Endodermal cell (in vitro differentiated cells): ENCODE measurements around the gene NDST4. TPM values are rescaled to one million over a fixed set of nuclear protein-coding genes. Genes with fewer than 3 reads are reported as not detected.

ENCODE experiments used
- DNase-seq: peaks from one replicate; pipeline ENCODE4 v3.0.0-alpha.2; 2017
- H3K27ac ChIP-seq: 2 replicates; pipeline ENCODE4 v1.5.1; 2013; ENCODE audit warnings: mild to moderate bottlenecking, low read depth, low read length, moderate library complexity
- H3K27me3 ChIP-seq: 2 replicates; pipeline ENCODE4 v1.6.1; 2013; ENCODE audit warnings: mild to moderate bottlenecking, low read length, moderate library complexity; ENCODE audit not compliant: insufficient read depth, control insufficient read depth, poor library complexity, severe bottlenecking
- H3K36me3 ChIP-seq: 2 replicates; pipeline ENCODE4 v1.7.0; 2013; ENCODE audit warnings: mild to moderate bottlenecking, low read length, moderate library complexity; ENCODE audit not compliant: control insufficient read depth, insufficient read depth
- H3K4me1 ChIP-seq: one replicate; pipeline ENCODE4 v1.7.0; 2013; ENCODE audit warnings: low read length; ENCODE audit not compliant: control insufficient read depth, insufficient read depth
- H3K4me3 ChIP-seq: 2 replicates; pipeline ENCODE4 v1.5.1; 2013; ENCODE audit warnings: mild to moderate bottlenecking, low read length, moderate library complexity
- H3K9ac ChIP-seq: 2 replicates; pipeline ENCODE4 v1.6.1; 2013; ENCODE audit warnings: mild to moderate bottlenecking, low read length, moderate library complexity; ENCODE audit not compliant: poor library complexity, severe bottlenecking; ENCODE audit errors: extremely low read depth
- H3K9me3 ChIP-seq: 2 replicates; pipeline ENCODE4 v1.6.1; 2013; ENCODE audit warnings: mild to moderate bottlenecking, low read length, moderate library complexity; ENCODE audit not compliant: control insufficient read depth
- H3K27ac Mint-ChIP-seq: 2 replicates; pipeline ENCODE4 v1.8.0; 2020; ENCODE audit warnings: mixed read lengths
- H3K27me3 Mint-ChIP-seq: 2 replicates; pipeline ENCODE4 v1.8.0; 2021; ENCODE audit warnings: mild to moderate bottlenecking, mixed read lengths; ENCODE audit not compliant: insufficient read depth
- H3K36me3 Mint-ChIP-seq: 2 replicates; pipeline ENCODE4 v1.8.0; 2020; ENCODE audit warnings: low read depth, mixed read lengths
- H3K4me1 Mint-ChIP-seq: 2 replicates; pipeline ENCODE4 v1.8.0; 2020; ENCODE audit warnings: mixed read lengths
- H3K4me3 Mint-ChIP-seq: 2 replicates; pipeline ENCODE4 v1.8.0; 2020; ENCODE audit warnings: mild to moderate bottlenecking, moderate library complexity, mixed read lengths
- H3K9me3 Mint-ChIP-seq: 2 replicates; pipeline ENCODE4 v1.8.0; 2020; ENCODE audit warnings: mild to moderate bottlenecking, mixed read lengths
- WGBS, 2 experiments: methylation state at CpG; one replicate each; pipeline versions ENCODE4 v1.1.5 to v1.1.7; 2013; ENCODE audit warnings: missing lambda C conversion rate in 2 of 2, mixed read lengths in 1 of 2; ENCODE audit not compliant: insufficient coverage in 1 of 2, insufficient read length in 1 of 2; 5-methylcytosine and 5-hydroxymethylcytosine counted together
- total RNA-seq, 2 donors: library from RNA; stranded (reverse); fragmentation: NEBNext Ultra II Directional in 1 of 2; extraction: Animal tissue kit (Norgen Biotek cat#: 25700) in 1 of 2; gene quantifications; 2 replicates in 1 of 2; 3 replicates in 1 of 2; pipeline ENCODE4 v1.2.1, GENCODE V29; 2021
- TF ChIP-seq, protein P1 (sequence below): fragments of 200-600 bp; sonication (generic); conservative IDR thresholded peaks from 2 replicates; pipeline ENCODE4 v1.5.0; 2021; ENCODE audit warnings: antibody characterized with exemption, mild to moderate bottlenecking

NDST4 gene
- total RNA-seq, 2 donors from 2014 or later = 0.31 TPM; not detected in 1

DNA sequence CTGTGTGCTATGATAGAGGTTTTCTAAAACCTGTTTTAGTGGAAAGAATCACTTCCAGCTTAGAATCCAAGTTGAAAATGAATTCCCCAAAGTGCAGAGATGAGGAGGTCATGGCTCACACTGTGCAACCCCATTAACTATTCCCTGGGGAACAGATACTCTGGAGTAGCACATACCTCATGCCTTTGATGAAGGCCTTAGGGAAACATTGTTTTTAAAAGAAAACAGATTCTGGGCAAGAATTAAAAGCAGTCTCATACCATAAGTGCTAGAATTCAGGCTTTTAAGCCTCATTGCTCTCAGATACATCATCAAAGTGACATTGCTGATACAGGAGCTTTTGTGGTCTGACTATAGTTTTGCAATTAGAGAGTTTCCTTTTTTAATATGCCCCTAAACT is 115.1 kb downstream of the NDST4 start:
- Histone ChIP-seq H3K4me1 (no peaks in the 10 kb centered on the region), H3K27ac (no peak overlapping the region), H3K27me3 (no peaks in the 10 kb centered on the region), H3K4me3 (no peak overlapping the region), H3K9ac (no peak overlapping the region), H3K9me3 (no peaks in the 10 kb centered on the region), H3K36me3 (no peaks in the 10 kb centered on the region)
- Mint-ChIP-seq H3K4me3 (no peak overlapping the region), H3K9me3 (no peaks in the 10 kb centered on the region), H3K27ac (no peak overlapping the region), H3K36me3 (no peaks in the 10 kb centered on the region), H3K27me3 (no peaks in the 10 kb centered on the region), H3K4me1 (no peaks in the 10 kb centered on the region)
- TF ChIP-seq, protein P1, sequence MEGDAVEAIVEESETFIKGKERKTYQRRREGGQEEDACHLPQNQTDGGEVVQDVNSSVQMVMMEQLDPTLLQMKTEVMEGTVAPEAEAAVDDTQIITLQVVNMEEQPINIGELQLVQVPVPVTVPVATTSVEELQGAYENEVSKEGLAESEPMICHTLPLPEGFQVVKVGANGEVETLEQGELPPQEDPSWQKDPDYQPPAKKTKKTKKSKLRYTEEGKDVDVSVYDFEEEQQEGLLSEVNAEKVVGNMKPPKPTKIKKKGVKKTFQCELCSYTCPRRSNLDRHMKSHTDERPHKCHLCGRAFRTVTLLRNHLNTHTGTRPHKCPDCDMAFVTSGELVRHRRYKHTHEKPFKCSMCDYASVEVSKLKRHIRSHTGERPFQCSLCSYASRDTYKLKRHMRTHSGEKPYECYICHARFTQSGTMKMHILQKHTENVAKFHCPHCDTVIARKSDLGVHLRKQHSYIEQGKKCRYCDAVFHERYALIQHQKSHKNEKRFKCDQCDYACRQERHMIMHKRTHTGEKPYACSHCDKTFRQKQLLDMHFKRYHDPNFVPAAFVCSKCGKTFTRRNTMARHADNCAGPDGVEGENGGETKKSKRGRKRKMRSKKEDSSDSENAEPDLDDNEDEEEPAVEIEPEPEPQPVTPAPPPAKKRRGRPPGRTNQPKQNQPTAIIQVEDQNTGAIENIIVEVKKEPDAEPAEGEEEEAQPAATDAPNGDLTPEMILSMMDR = no peak
- no peak for DNase-seq

DNA sequence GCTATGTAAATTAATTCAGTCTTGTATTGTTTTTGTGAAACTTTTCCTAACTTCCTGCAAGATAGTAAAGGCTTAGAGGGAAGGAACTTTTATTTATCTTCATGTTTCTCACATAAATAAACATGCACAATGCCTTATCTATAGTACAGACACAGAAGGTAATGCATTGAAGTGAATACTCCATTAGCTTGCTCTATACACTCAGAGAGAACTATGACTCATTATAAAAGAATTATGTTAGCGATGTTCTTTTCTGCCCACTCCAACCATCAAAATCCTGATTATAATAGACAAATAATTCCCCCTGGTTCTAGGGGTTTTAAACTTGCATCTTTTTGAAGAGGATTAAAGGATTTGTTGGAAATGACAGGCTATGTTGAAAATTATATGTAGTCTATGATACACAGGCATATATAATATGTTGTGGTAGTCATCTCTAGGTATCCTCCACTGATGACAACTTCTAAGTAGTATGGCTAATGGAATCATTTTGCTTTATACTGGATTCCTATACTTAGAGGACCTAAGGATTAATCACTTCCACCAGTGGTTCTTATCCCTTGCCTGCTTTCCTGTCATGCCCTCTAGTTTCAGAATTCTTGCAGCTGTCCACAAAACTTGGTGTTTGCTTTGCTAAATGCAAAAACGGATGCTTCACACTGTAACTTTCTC is 115.7 kb downstream of the NDST4 start:
- Mint-ChIP-seq H3K4me3 (no peak overlapping the region), H3K27ac (no peak overlapping the region), H3K9me3 (no peaks in the 10 kb centered on the region), H3K4me1 (no peaks in the 10 kb centered on the region), H3K36me3 (no peaks in the 10 kb centered on the region), H3K27me3 (no peaks in the 10 kb centered on the region)
- Histone ChIP-seq H3K9ac (no peak overlapping the region), H3K36me3 (no peaks in the 10 kb centered on the region), H3K9me3 (no peaks in the 10 kb centered on the region), H3K4me1 (no peaks in the 10 kb centered on the region), H3K27ac (no peak overlapping the region), H3K4me3 (no peak overlapping the region), H3K27me3 (no peaks in the 10 kb centered on the region)
- 79% methylated on average over 2 of the region's 2 CpGs; no CpG with 5 or more reads in 1 of the 2 experiments for WGBS, 2 experiments
- TF ChIP-seq, protein P1 = no peak
- DNase-seq = no peak

DNA sequence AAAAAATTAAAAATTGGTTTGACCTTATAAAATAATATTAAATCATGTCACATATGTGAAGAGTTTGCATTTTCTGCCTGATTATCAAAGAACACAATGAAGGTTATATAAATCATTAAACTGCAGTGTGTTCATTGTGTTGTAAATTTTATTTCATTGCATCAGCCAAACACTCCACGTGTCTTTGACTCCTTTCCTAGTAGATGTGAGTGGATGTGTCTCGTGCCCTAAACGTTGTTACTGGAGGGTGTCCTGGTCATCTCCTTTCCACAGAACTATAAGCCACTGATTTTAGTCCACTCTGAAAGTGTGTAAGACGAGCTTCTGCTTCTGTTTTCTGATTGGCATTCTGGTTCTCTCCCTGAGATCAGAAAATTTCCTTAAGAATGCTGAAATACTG is 127.3 kb downstream of the NDST4 start:
- Histone ChIP-seq H3K9me3 (no peaks in the 10 kb centered on the region), H3K4me1 (no peaks in the 10 kb centered on the region), H3K36me3 (no peaks in the 10 kb centered on the region), H3K27me3 (no peaks in the 10 kb centered on the region), H3K27ac (no peak overlapping the region), H3K9ac (no peak overlapping the region), H3K4me3 (no peak overlapping the region)
- TF ChIP-seq, protein P1 = no peak
- Mint-ChIP-seq H3K36me3 (no peaks in the 10 kb centered on the region), H3K27me3 (no peaks in the 10 kb centered on the region), H3K27ac (no peak overlapping the region), H3K4me1 (no peaks in the 10 kb centered on the region), H3K4me3 (no peak overlapping the region), H3K9me3 (peaks cover 12% of the 10 kb centered on the region)
- 88 to 90% methylated on average over 3 to 4 of the region's 4 CpGs for WGBS, 2 experiments
- DNase-seq = no peak
